Keratinocyte (primary cell): ENCODE results near the gene ZSWIM3. TPM values are rescaled to one million over a fixed set of nuclear protein-coding genes. Genes with fewer than 3 reads are reported as not detected.

Source experiments
- DNase-seq: peaks from one replicate; pipeline ENCODE4 v3.0.0-alpha.2; 2011; ENCODE audit warnings: low read depth, missing footprints, low spot score
- FAIRE-seq: peaks from 2 replicates; lab custom pipeline; 2011; peaks lifted over from hg19 to GRCh38; lab: Jason Lieb, UNC
- H2AFZ ChIP-seq: 2 replicates; pipeline ENCODE4 v1.6.0; 2012; ENCODE audit warnings: low read length, control low read depth, inconsistent platforms; ENCODE audit not compliant: control insufficient read depth
- H3K27ac ChIP-seq: 2 replicates; pipeline ENCODE4 v1.5.1; 2011; ENCODE audit warnings: low read length; ENCODE audit not compliant: control insufficient read depth, insufficient read depth
- H3K27me3 ChIP-seq: 3 replicates; pipeline ENCODE4 v1.6.0; 2011; ENCODE audit warnings: low read length; ENCODE audit not compliant: control insufficient read depth, insufficient read depth; ENCODE audit errors: extremely low read depth
- H3K36me3 ChIP-seq, 2 experiments: 2 replicates in 1 of 2; 3 replicates in 1 of 2; pipeline ENCODE4 v1.5.1; 2011; ENCODE audit warnings: low read length in 2 of 2, mild to moderate bottlenecking in 1 of 2; ENCODE audit not compliant: control insufficient read depth in 2 of 2, insufficient read depth in 2 of 2; ENCODE audit errors: extremely low read depth in 1 of 2
- H3K4me1 ChIP-seq: 3 replicates; pipeline ENCODE4 v1.5.1; 2011; ENCODE audit warnings: low read length; ENCODE audit not compliant: control insufficient read depth, insufficient read depth; ENCODE audit errors: extremely low read depth
- H3K4me2 ChIP-seq: 3 replicates; pipeline ENCODE4 v1.6.0; 2011; ENCODE audit warnings: low read depth, low read length; ENCODE audit not compliant: control insufficient read depth, insufficient read depth; ENCODE audit errors: extremely low read depth
- H3K4me3 ChIP-seq, 3 experiments: fragments of 200-600 bp in 1 of 3; sonication (generic) in 1 of 3; 2 replicates in 2 of 3; 3 replicates in 1 of 3; pipeline ENCODE4 v1.5.1; 2011 to 2016; ENCODE audit warnings: low read length in 3 of 3, mild to moderate bottlenecking in 3 of 3, control low read depth in 2 of 3, inconsistent platforms in 1 of 3, low read depth in 1 of 3, mixed read lengths in 1 of 3, mixed run types in 1 of 3, moderate library complexity in 1 of 3; ENCODE audit not compliant: control insufficient read depth in 2 of 3, insufficient read depth in 2 of 3; ENCODE audit errors: extremely low read depth in 1 of 3
- H3K79me2 ChIP-seq: 2 replicates; pipeline ENCODE4 v1.6.0; 2012; ENCODE audit warnings: low read length; ENCODE audit not compliant: control insufficient read depth, insufficient read depth
- H3K9ac ChIP-seq: 3 replicates; pipeline ENCODE4 v1.6.0; 2011; ENCODE audit warnings: low read length; ENCODE audit not compliant: control insufficient read depth, insufficient read depth; ENCODE audit errors: extremely low read depth
- H3K9me1 ChIP-seq: 3 replicates; pipeline ENCODE4 v1.6.0; 2011; ENCODE audit warnings: low read length; ENCODE audit not compliant: control insufficient read depth, insufficient read depth; ENCODE audit errors: extremely low read depth
- H3K9me3 ChIP-seq: 2 replicates; pipeline ENCODE4 v1.5.1; 2012; ENCODE audit warnings: low read depth, low read length; ENCODE audit not compliant: control insufficient read depth
- H4K20me1 ChIP-seq: 3 replicates; pipeline ENCODE4 v1.6.0; 2011; ENCODE audit warnings: low read length; ENCODE audit not compliant: control insufficient read depth, insufficient read depth; ENCODE audit errors: extremely low read depth
- CTCF ChIP-seq, 3 experiments: IDR thresholded peaks in 1 of 3; conservative IDR thresholded peaks in 1 of 3; optimal IDR thresholded peaks in 1 of 3; 2 replicates in 2 of 3; 3 replicates in 1 of 3; pipeline versions ENCODE3 to v1.5.1; 2011; ENCODE audit warnings: low read length in 3 of 3, mild to moderate bottlenecking in 3 of 3, moderate library complexity in 2 of 3, control low read depth in 1 of 3, inconsistent platforms in 1 of 3; ENCODE audit not compliant: insufficient read depth in 2 of 3; ENCODE audit errors: extremely low read depth in 1 of 3
- EZH2 ChIP-seq: IDR thresholded peaks from one replicate; pipeline ENCODE4 v1.6.1; 2012; ENCODE audit warnings: inconsistent platforms, mild to moderate bottlenecking, low read length, moderate library complexity
- dilution Hi-C: fragments of 300-500 bp; cut with MboI; formaldehyde crosslinking; loops from one replicate; pipeline ENCODE4 v1.7.0; 2020; ENCODE audit warnings: low sequenced_read_pairs; ENCODE audit not compliant: extremely low pct_ligation_motif_present
- polyA plus RNA-seq, 5 experiments: library from polyadenylated mRNA; depleted of rRNA in 3 of 5; stranded (reverse) in 3 of 5; stranded (forward) in 1 of 5; unstranded in 1 of 5; fragments of >200 nt; gene quantifications; 1 replicate in 1 of 5; 2 replicates in 3 of 5; 3 replicates in 1 of 5; pipeline versions ENCODE4 v1.2.1 to v1.2.3, GENCODE V29; 2011 to 2012; ENCODE audit warnings: missing spikeins in 2 of 5, low read depth in 1 of 5, low replicate concordance in 1 of 5

Gene ZSWIM3
- polyA plus RNA-seq, 1 donor (not counting 4 experiments of a cell fraction or from before 2014, with no cell fraction given), result 2.0 TPM

DNA sequence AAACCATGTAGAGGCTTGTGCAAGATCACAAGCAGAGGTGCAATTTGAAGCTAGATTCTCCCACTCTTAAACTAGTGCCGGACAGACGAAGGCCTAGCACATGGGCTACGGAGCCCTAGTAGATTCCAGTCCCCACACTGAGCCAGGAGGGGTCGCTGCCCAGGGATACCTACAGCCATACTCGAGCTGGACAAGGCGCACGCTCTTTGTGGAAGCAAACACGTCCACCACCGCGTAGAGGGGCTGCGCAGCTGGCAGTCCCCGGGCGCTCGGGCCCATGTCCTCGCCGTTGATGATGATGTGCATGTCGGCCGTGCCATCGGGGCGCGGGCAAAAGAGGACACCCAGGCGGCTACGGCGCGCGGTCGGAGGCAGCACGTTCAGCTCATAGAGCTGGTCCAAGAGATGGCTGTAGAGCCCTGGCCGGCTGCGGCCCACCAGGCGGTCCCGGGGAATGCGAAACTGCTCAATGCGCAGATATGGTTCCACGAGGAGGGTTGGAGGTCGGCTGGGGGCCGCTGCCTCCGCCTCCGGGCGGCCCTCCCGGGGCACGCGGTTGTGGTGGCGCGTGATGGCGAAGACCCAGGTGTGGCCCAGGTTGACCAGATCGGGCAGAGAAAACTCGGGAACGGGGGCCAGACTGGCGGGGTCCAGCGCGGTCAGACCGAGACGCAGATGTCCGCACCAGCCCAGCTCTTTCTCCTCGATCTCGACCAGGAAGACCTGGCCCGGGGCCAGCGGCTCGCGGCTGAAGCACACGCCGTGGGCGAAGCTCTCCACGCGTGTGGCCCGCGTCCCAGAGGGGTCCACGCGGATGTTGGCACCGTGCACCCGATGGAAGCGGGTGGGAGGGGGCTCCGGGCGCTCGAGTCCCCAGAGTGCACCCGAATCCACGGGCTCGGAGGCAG is 32.9 kb downstream of the ZSWIM3 start:
- peaks cover 0 to 8% of the 10 kb centered on the region in 2 experiments for H3K36me3 ChIP-seq
- H3K9me3 ChIP-seq, result no peaks in the 10 kb centered on the region
- DNase-seq (no peak), FAIRE-seq (no peak)
- H2AFZ ChIP-seq, result peak overlapping the region; percentile 90
- peak overlapping the region; percentile 88 for H3K4me2 ChIP-seq
- no peaks in the 10 kb centered on the region for H3K79me2 ChIP-seq
- peak overlapping the region; percentile 78 for H3K9ac ChIP-seq
- H3K9me1 ChIP-seq, result no peaks in the 10 kb centered on the region
- peaks cover 15% of the 10 kb centered on the region for H3K4me1 ChIP-seq
- H3K27me3 ChIP-seq, result no peaks in the 10 kb centered on the region
- no peaks in the 10 kb centered on the region for H4K20me1 ChIP-seq
- TF ChIP-seq CTCF (optimal IDR thresholded peaks at IDR 0.05 in 1 of 3, IDR thresholded peaks at IDR 0.05 in 1 of 3, conservative IDR thresholded peaks at IDR 0.05 in 1 of 3; ENCODE audit: extremely low read depth in 1 of 3, insufficient read depth in 2 of 3, low read length in 3 of 3) (peak; percentile 37 to 70 (median 57)), EZH2 (no peak)
- dilution Hi-C loops, result no loop called here
- peak overlapping the region; percentile 67 to 87 (median 69) for H3K4me3 ChIP-seq
- H3K27ac ChIP-seq, result peak overlapping the region; percentile 54

- Histone ChIP-seq H3K27me3 (no peaks in the 10 kb centered on the region), H3K4me3 (peak within 1 kb of the TSS; percentile 67 to 87 (median 69)), H3K4me2 (peak within 1 kb of the TSS; percentile 88), H3K9ac (peak within 1 kb of the TSS; percentile 78), H3K4me1 (peaks cover 13% of the 10 kb centered on the region), H3K9me3 (no peaks in the 10 kb centered on the region), H3K9me1 (no peaks in the 10 kb centered on the region), H2AFZ (peak within 1 kb of the TSS; percentile 90), H3K27ac (peak within 1 kb of the TSS; percentile 54), H3K79me2 (no peaks in the 10 kb centered on the region), H3K36me3 (peaks cover 0 to 9% of the 10 kb centered on the region in 2 experiments), H4K20me1 (no peaks in the 10 kb centered on the region)
- FAIRE-seq, result no peak
- DNase-seq, result no peak
- dilution Hi-C loops, result no loop called here
- TF ChIP-seq CTCF (optimal IDR thresholded peaks at IDR 0.05 in 1 of 3, IDR thresholded peaks at IDR 0.05 in 1 of 3, conservative IDR thresholded peaks at IDR 0.05 in 1 of 3; ENCODE audit: extremely low read depth in 1 of 3, insufficient read depth in 2 of 3, low read length in 3 of 3) (peak in 2 of 3 experiments; percentile 1 to 30), EZH2 (no peak)
Measured at GRCh38 chr20:45890985-45891983, 33.9 kb downstream of the ZSWIM3 start, which contains the start of the genes CTSA and NEURL2. CTSA (plus strand) TSS chr20:45891335; CDS start chr20:45891569, 234 bp downstream. NEURL2 (minus strand) TSS chr20:45891208; CDS start chr20:45890991, 217 bp downstream.
